T-helper 1 cell treated with Interleukin-12 subunit alpha and Interleukin-12 subunit beta and Interleukin-4 antibody, amounts not matched to agents 30 μg/mL and 1 μg/mL, for 36 hours (primary cell): ENCODE measurements around the gene SEC14L3.

Source experiments
- H3K27ac Mint-ChIP-seq: one replicate; pipeline ENCODE4 v1.8.0; 2021; ENCODE audit warnings: mild to moderate bottlenecking, mixed read lengths
- H3K27me3 Mint-ChIP-seq: one replicate; pipeline ENCODE4 v1.8.0; 2021; ENCODE audit warnings: low read depth, mixed read lengths
- H3K36me3 Mint-ChIP-seq: one replicate; pipeline ENCODE4 v1.8.0; 2021; ENCODE audit warnings: low read depth, mixed read lengths
- H3K4me1 Mint-ChIP-seq: one replicate; pipeline ENCODE4 v1.8.0; 2021; ENCODE audit warnings: low read depth, mixed read lengths
- H3K4me3 Mint-ChIP-seq: one replicate; pipeline ENCODE4 v1.8.0; 2021; ENCODE audit warnings: mild to moderate bottlenecking, moderate library complexity, mixed read lengths
- H3K9me3 Mint-ChIP-seq: one replicate; pipeline ENCODE4 v1.8.0; 2021; ENCODE audit warnings: mixed read lengths

The SEC14L3 gene

GRCh38 chr22:30471616-30472318, at the start of gene SEC14L3:
SEC14L3 (minus strand) TSS chr22:30472017; CDS start chr22:30471958, 59 bp downstream.
- no peak within 1 kb of the TSS for H3K4me3 Mint-ChIP-seq

GRCh38 chr22:30519842-30520425, 48.1 kb upstream of the SEC14L3 start:
- Mint-ChIP-seq H3K27me3 (peaks cover 7% of the 10 kb centered on the region), H3K27ac (no peak overlapping the region), H3K4me3 (no peak overlapping the region), H3K36me3 (no peaks in the 10 kb centered on the region), H3K9me3 (no peaks in the 10 kb centered on the region), H3K4me1 (no peaks in the 10 kb centered on the region)

More at GRCh38 chr22:30471616-30472318, at the start of gene SEC14L3:
- H3K36me3 Mint-ChIP-seq: no peaks in the 10 kb centered on the region
- peaks cover 18% of the 10 kb centered on the region for H3K27me3 Mint-ChIP-seq
- peaks cover 15% of the 10 kb centered on the region for H3K4me1 Mint-ChIP-seq
- no peak within 1 kb of the TSS for H3K27ac Mint-ChIP-seq
- no peaks in the 10 kb centered on the region for H3K9me3 Mint-ChIP-seq

DNA sequence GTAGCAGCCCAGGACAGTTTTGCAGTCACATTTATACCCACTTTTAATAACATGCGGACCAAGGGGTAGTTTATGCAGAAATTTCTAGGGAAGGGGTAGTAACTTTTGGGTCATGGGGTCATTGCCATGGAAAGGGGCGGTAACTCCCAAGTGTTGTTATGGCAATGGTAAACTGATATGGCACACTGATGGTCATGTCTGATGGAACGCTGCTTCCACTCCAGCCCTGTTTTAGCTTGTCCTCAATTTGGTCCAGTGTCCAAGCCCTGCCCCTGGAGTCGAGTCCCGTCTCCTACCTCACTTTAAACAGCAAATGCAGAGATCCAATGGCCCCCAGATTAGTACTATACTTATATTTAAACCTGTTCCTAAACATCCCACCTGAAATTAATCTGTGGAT, 44.9 kb upstream of the SEC14L3 start:
- Mint-ChIP-seq H3K4me1 (no peaks in the 10 kb centered on the region), H3K9me3 (no peaks in the 10 kb centered on the region), H3K27ac (no peak overlapping the region), H3K36me3 (no peaks in the 10 kb centered on the region), H3K27me3 (peaks cover 4% of the 10 kb centered on the region), H3K4me3 (no peak overlapping the region)

- Mint-ChIP-seq H3K27me3 (peaks cover 4% of the 10 kb centered on the region), H3K4me1 (no peaks in the 10 kb centered on the region), H3K27ac (no peak overlapping the region), H3K9me3 (no peaks in the 10 kb centered on the region), H3K4me3 (no peak overlapping the region), H3K36me3 (no peaks in the 10 kb centered on the region)
Measured at GRCh38 chr22:30516273-30516672, 44.5 kb upstream of the SEC14L3 start.

- Mint-ChIP-seq H3K4me3 (no peak overlapping the region), H3K27me3 (peaks cover 12% of the 10 kb centered on the region), H3K4me1 (no peaks in the 10 kb centered on the region), H3K27ac (no peak overlapping the region), H3K36me3 (no peaks in the 10 kb centered on the region), H3K9me3 (no peaks in the 10 kb centered on the region)
Measured at GRCh38 chr22:30514252-30514651, 42.4 kb upstream of the SEC14L3 start.

- Mint-ChIP-seq H3K27ac (no peak overlapping the region), H3K9me3 (no peaks in the 10 kb centered on the region), H3K27me3 (peaks cover 9% of the 10 kb centered on the region), H3K36me3 (no peaks in the 10 kb centered on the region), H3K4me1 (no peaks in the 10 kb centered on the region), H3K4me3 (no peak overlapping the region)
Measured at GRCh38 chr22:30513462-30513861, 41.6 kb upstream of the SEC14L3 start.

GRCh38 chr22:30511911-30512310, 40.1 kb upstream of the SEC14L3 start:
- Mint-ChIP-seq H3K4me1 (no peaks in the 10 kb centered on the region), H3K9me3 (no peaks in the 10 kb centered on the region), H3K27ac (no peak overlapping the region), H3K36me3 (no peaks in the 10 kb centered on the region), H3K4me3 (no peak overlapping the region), H3K27me3 (peaks cover 16% of the 10 kb centered on the region)

DNA sequence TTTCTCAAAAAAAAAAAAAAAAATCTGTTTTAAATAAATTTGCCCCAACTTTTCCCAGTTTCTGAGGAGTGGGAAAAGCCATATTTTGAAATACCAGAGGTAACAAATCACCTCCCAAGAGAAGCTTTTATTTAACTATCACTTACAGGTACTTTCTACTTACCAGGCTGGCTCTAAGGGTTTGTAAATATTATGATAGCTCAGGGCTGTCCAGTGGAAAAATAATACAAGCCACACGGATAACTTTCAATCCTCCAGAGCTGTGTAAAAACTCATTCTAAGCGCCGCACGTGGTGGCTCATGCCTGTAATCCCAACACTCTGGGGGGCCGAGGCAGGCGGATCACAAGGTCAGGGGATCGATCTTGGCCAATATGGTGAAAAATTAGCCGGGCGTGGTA, 39.3 kb upstream of the SEC14L3 start:
- H3K4me1 Mint-ChIP-seq: no peaks in the 10 kb centered on the region
- no peak overlapping the region for H3K27ac Mint-ChIP-seq
- H3K36me3 Mint-ChIP-seq: peaks cover 2% of the 10 kb centered on the region
- peaks cover 22% of the 10 kb centered on the region for H3K27me3 Mint-ChIP-seq
- no peak overlapping the region for H3K4me3 Mint-ChIP-seq
- H3K9me3 Mint-ChIP-seq: no peaks in the 10 kb centered on the region

GRCh38 chr22:30508216-30508615, 36.4 kb upstream of the SEC14L3 start:
- Mint-ChIP-seq H3K27ac (no peak overlapping the region), H3K36me3 (peaks cover 2% of the 10 kb centered on the region), H3K27me3 (peaks cover 35% of the 10 kb centered on the region), H3K4me3 (no peak overlapping the region), H3K9me3 (no peaks in the 10 kb centered on the region), H3K4me1 (no peaks in the 10 kb centered on the region)

DNA sequence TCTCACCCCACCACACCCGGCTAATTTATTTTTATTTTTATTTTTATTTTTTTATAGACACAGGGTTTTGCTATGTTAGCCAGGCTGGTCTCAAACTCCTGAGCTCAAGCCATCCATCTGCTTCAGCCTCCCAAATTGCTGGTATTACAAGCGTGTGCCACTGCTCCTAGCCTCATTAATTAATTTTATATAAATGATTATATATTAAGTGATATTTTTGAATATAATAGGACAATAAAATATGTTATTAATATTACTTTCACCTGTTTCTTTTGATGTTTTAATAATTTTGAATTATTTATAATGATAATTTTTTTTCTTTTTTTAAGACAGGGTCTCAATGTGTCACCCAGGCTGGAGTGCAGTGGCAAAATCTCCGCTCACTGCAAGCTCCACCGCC, 35.9 kb upstream of the SEC14L3 start:
- H3K27ac Mint-ChIP-seq: no peak overlapping the region
- H3K4me3 Mint-ChIP-seq: no peak overlapping the region
- H3K36me3 Mint-ChIP-seq: peaks cover 2% of the 10 kb centered on the region
- H3K4me1 Mint-ChIP-seq: no peaks in the 10 kb centered on the region
- H3K27me3 Mint-ChIP-seq: peaks cover 35% of the 10 kb centered on the region
- no peaks in the 10 kb centered on the region for H3K9me3 Mint-ChIP-seq

DNA sequence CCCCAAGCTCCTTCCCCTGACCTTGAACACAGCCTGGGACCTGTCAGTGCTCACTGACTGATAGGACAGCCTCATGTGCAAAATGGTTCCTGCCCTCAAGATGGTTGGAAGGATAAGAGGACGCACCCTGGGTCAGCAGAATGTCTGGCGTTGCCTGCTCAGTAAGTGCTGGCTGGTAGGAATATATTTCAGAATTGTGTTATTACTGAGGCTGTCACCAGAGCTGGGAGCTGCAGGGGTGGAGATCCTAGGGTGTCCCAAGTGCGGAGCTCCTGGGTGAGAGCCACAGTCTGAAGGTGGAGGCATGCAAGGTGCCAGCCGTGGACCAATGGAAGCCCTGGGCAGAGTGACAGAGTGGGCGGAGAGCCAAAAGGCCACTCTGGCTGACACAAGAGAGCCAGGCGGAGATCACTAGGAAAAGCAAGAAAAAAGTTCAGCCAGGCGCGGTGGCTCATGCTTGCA, 34.7 kb upstream of the SEC14L3 start:
- H3K27ac Mint-ChIP-seq: no peak overlapping the region
- peaks cover 35% of the 10 kb centered on the region for H3K27me3 Mint-ChIP-seq
- peaks cover 2% of the 10 kb centered on the region for H3K36me3 Mint-ChIP-seq
- no peak overlapping the region for H3K4me3 Mint-ChIP-seq
- H3K4me1 Mint-ChIP-seq: no peaks in the 10 kb centered on the region
- H3K9me3 Mint-ChIP-seq: no peaks in the 10 kb centered on the region

DNA sequence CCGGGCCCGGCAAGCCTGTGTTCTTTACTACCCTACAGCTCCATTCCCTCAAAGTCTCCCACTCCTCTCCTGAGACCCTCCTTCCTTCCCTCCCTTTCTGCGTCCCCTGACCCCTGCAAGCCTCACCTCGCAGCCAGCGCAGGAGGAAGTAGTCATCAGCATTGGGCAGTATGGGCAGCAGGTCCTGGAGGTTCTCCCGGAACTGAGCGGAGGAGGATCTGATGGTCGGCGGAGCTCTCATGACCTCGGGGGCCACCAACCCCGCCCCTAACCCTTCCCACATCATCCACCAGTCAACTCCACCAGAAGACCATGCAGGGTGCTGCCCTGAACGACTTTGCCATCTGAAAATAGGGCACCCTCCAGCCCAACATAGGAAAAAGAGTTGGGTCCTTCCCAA, 31.7 kb upstream of the SEC14L3 start:
- no peak overlapping the region for H3K4me3 Mint-ChIP-seq
- H3K27ac Mint-ChIP-seq: no peak overlapping the region
- H3K4me1 Mint-ChIP-seq: no peaks in the 10 kb centered on the region
- H3K36me3 Mint-ChIP-seq: peaks cover 2% of the 10 kb centered on the region
- no peaks in the 10 kb centered on the region for H3K9me3 Mint-ChIP-seq
- peaks cover 27% of the 10 kb centered on the region for H3K27me3 Mint-ChIP-seq

- H3K9me3 Mint-ChIP-seq: no peaks in the 10 kb centered on the region
- H3K4me3 Mint-ChIP-seq: no peak overlapping the region
- peaks cover 2% of the 10 kb centered on the region for H3K36me3 Mint-ChIP-seq
- no peak overlapping the region for H3K27ac Mint-ChIP-seq
- H3K4me1 Mint-ChIP-seq: no peaks in the 10 kb centered on the region
- H3K27me3 Mint-ChIP-seq: peaks cover 22% of the 10 kb centered on the region
Measured at GRCh38 chr22:30502911-30503310, 31.1 kb upstream of the SEC14L3 start.

DNA sequence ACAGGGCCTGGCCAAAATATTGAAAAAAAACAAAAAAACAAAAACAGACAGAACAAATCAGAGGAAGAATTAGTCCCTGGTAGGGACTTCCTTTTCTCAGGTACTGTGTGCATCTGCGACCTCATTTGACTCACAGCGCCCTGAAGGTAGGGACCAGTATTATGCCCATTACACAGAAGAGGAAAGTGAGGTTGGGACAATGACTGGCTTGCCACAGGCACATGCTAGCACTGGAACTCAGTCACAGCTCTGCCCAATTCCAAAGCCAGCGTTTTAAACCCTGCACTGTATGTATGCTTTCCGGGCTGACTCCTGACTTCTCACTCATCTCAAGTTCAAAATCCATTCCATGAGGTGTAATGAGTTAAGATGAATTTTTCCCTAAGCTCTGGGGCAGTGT, 30.3 kb upstream of the SEC14L3 start:
- Mint-ChIP-seq H3K4me3 (no peak overlapping the region), H3K4me1 (no peaks in the 10 kb centered on the region)

DNA sequence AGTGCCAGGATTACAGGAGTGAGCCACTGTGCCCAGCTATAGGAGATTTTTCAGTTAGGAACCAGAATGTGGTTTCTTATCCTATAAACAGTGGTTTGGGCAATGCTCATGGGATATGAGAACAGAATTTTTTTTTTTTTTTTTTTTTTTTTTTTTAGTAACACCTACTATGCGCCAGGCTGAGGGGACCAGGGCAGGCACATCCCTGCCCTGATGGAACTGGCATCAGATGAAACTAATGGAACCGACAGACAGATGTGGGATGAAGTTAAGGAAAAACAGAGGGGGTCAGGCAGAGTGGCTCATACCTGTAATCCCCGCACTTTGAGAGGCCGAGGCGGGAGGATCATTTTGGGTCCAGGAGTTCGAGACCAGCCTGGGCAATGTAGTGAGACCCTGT, 28.8 kb upstream of the SEC14L3 start:
- H3K9me3 Mint-ChIP-seq: no peaks in the 10 kb centered on the region
- no peak overlapping the region for H3K27ac Mint-ChIP-seq
- no peaks in the 10 kb centered on the region for H3K36me3 Mint-ChIP-seq
- H3K27me3 Mint-ChIP-seq: peaks cover 17% of the 10 kb centered on the region
- H3K4me3 Mint-ChIP-seq: no peak overlapping the region
- no peaks in the 10 kb centered on the region for H3K4me1 Mint-ChIP-seq

More for the DNA sequence above, 30.3 kb upstream of the SEC14L3 start:
- no peaks in the 10 kb centered on the region for H3K9me3 Mint-ChIP-seq
- peaks cover 26% of the 10 kb centered on the region for H3K27me3 Mint-ChIP-seq
- peaks cover 2% of the 10 kb centered on the region for H3K36me3 Mint-ChIP-seq
- no peak overlapping the region for H3K27ac Mint-ChIP-seq
